Measurements from ENCODE around the gene MYO5C. TPM values are rescaled to one million over a fixed set of nuclear protein-coding genes. Genes with fewer than 3 reads are reported as not detected.

MYO5C gene
- polyA plus RNA-seq (ENCODE audit: insufficient read length): 32.7 TPM
- long read RNA-seq, donor 1: 0 reads
- long read RNA-seq, donor 2, full-length matches to known transcripts: 1 of 1 reads
- long read RNA-seq, donor 2, partial matches to known transcripts: 0 of 1 reads
- long read RNA-seq, donor 2, other reads (novel, unspliced or antisense): 0 of 1 reads
- long read RNA-seq, donor 3: 0 reads
- long read RNA-seq, donor 4: 0 reads
- long read RNA-seq, donor 5: 0 reads
- long read RNA-seq, donor 6: 0 reads
- long read RNA-seq, donor 7: 0 reads
- long read RNA-seq, donor 8: 0 reads

- DNase-seq: peak; percentile 79
These were observed at the start of gene MYO5C for GRCh38 chr15:52295421-52296001. MYO5C (minus strand) TSS chr15:52295804; CDS start chr15:52295636, 168 bp downstream.

- no peak for DNase-seq
These were observed 49.0 kb upstream of the MYO5C start for GRCh38 chr15:52344592-52344991.

GRCh38 chr15:52343831-52344230 is 48.2 kb upstream of the MYO5C start:
- DNase-seq: no peak

- DNase-seq: no peak
These were observed 44.5 kb upstream of the MYO5C start for GRCh38 chr15:52340093-52340492.

- no peak for DNase-seq
These were observed 43.3 kb upstream of the MYO5C start for GRCh38 chr15:52338891-52339290.

- no peak for DNase-seq
These were observed 42.5 kb upstream of the MYO5C start for GRCh38 chr15:52338058-52338457.

GRCh38 chr15:52337198-52337853 is 41.7 kb upstream of the MYO5C start:
- no peak for DNase-seq

- no peak for DNase-seq
These were observed 40.9 kb upstream of the MYO5C start for GRCh38 chr15:52336529-52336928.

GRCh38 chr15:52334491-52335160 is 39.0 kb upstream of the MYO5C start:
- no peak for DNase-seq

- DNase-seq: peak; percentile 15
These were observed 36.1 kb upstream of the MYO5C start for GRCh38 chr15:52331490-52332240.

- DNase-seq: no peak
These were observed 34.4 kb upstream of the MYO5C start for GRCh38 chr15:52329987-52330386.

- no peak for DNase-seq
These were observed 33.5 kb upstream of the MYO5C start for GRCh38 chr15:52329150-52329549.

- no peak for DNase-seq
These were observed 33.1 kb upstream of the MYO5C start for GRCh38 chr15:52328680-52329079.

GRCh38 chr15:52326756-52327155 is 31.2 kb upstream of the MYO5C start:
- DNase-seq: no peak

- DNase-seq: no peak
These were observed 28.5 kb upstream of the MYO5C start for GRCh38 chr15:52324109-52324508.

GRCh38 chr15:52318729-52319500 is 23.3 kb upstream of the MYO5C start:
- DNase-seq: no peak

- DNase-seq: no peak
These were observed 22.1 kb upstream of the MYO5C start for GRCh38 chr15:52317688-52318087.

- no peak for DNase-seq
These were observed 21.4 kb upstream of the MYO5C start for GRCh38 chr15:52317022-52317421.

GRCh38 chr15:52309154-52309548 is 13.5 kb upstream of the MYO5C start:
- no peak for DNase-seq

- DNase-seq: no peak
These were observed 13.0 kb upstream of the MYO5C start for GRCh38 chr15:52308446-52309153.

GRCh38 chr15:52307847-52308246 is 12.2 kb upstream of the MYO5C start:
- no peak for DNase-seq

Measured in left kidney (tissue), 8 donors.